ENCODE data around the gene GSAP.

GSAP gene

GRCh38 chr7:77396894-77397547 lies 19.1 kb downstream of the GSAP start:
- Histone ChIP-seq H3K9me2 (replicated peaks; ENCODE audit: insufficient read depth, low read length) (no peaks in the 10 kb centered on the region), H3K4me2 (ENCODE audit: low read depth, low read length, poor library complexity, severe bottlenecking) (no peak overlapping the region), H3K36me3 (ENCODE audit: low read length) (no peaks in the 10 kb centered on the region)

DNA sequence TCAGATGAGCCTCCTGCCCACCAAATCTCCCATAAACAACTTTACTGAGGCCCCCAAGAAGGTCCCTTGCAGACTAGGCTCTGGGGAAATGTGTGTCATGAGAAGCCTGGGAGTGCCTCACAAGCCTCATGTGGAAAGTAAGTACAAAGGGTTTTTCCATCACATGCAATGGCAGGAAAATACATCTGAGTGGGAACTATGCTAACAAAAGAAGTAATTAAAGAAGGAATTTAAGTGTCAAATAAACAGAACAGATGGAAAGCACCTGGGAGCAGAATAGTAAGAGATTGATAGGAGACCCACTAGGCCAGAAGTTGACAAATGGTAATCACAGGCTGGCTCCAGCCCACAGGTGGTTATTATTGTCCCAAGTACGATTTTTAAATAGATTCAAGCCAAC lies 20.5 kb downstream of the GSAP start:
- H2AFZ ChIP-seq (ENCODE audit: low read depth, low read length, severe bottlenecking), result no peak overlapping the region
- H3K27ac ChIP-seq (ENCODE audit: low read depth, low read length), result no peak overlapping the region
- H3K9ac ChIP-seq (ENCODE audit: low read length), result no peak overlapping the region
- TF ChIP-seq EZH2phosphoT487 (conservative IDR thresholded peaks at IDR 0.05; ENCODE audit: low read length) (no peak), CTCF (IDR thresholded peaks at IDR 0.05; ENCODE audit: insufficient read depth, low read length, poor library complexity, severe bottlenecking) (no peak)
- no peaks in the 10 kb centered on the region for H4K20me1 ChIP-seq (ENCODE audit: low read depth, low read length)
- H3K79me2 ChIP-seq (ENCODE audit: insufficient read depth, low read length), result no peaks in the 10 kb centered on the region
- H3K4me2 ChIP-seq (ENCODE audit: low read depth, low read length, poor library complexity, severe bottlenecking), result no peak overlapping the region
- no peaks in the 10 kb centered on the region for H3F3A ChIP-seq (ENCODE audit: insufficient read depth)
- no peak overlapping the region for H3K4me3 ChIP-seq (ENCODE audit: insufficient read depth, low read length, poor library complexity, severe bottlenecking)
- no peaks in the 10 kb centered on the region for H3K9me3 ChIP-seq (ENCODE audit: insufficient read depth, low read length)
- H3K9me2 ChIP-seq (replicated peaks; ENCODE audit: insufficient read depth, low read length), result no peaks in the 10 kb centered on the region
- no peaks in the 10 kb centered on the region for H3K27me3 ChIP-seq (ENCODE audit: low read length)
- no peaks in the 10 kb centered on the region for H3K36me3 ChIP-seq (ENCODE audit: low read length)

More at GRCh38 chr7:77396894-77397547, 19.1 kb downstream of the GSAP start:
- TF ChIP-seq EZH2phosphoT487 (conservative IDR thresholded peaks at IDR 0.05; ENCODE audit: low read length), result no peak
- H3K9me3 ChIP-seq (ENCODE audit: insufficient read depth, low read length), result no peaks in the 10 kb centered on the region
- H3F3A ChIP-seq (ENCODE audit: insufficient read depth), result no peaks in the 10 kb centered on the region
- H4K20me1 ChIP-seq (ENCODE audit: low read depth, low read length), result no peaks in the 10 kb centered on the region
- H3K9ac ChIP-seq (ENCODE audit: low read length), result no peak overlapping the region
- H3K27me3 ChIP-seq (ENCODE audit: low read length), result no peaks in the 10 kb centered on the region
- H2AFZ ChIP-seq (ENCODE audit: low read depth, low read length, severe bottlenecking), result no peak overlapping the region
- no peak overlapping the region for H3K4me3 ChIP-seq (ENCODE audit: insufficient read depth, low read length, poor library complexity, severe bottlenecking)
- no peaks in the 10 kb centered on the region for H3K79me2 ChIP-seq (ENCODE audit: insufficient read depth, low read length)
- H3K27ac ChIP-seq (ENCODE audit: low read depth, low read length), result no peak overlapping the region

- H2AFZ ChIP-seq (ENCODE audit: low read depth, low read length, severe bottlenecking), result no peak overlapping the region
- no peak overlapping the region for H3K4me2 ChIP-seq (ENCODE audit: low read depth, low read length, poor library complexity, severe bottlenecking)
- no peak overlapping the region for H3K27ac ChIP-seq (ENCODE audit: low read depth, low read length)
- no peak overlapping the region for H3K4me3 ChIP-seq (ENCODE audit: insufficient read depth, low read length, poor library complexity, severe bottlenecking)
- no peak for TF ChIP-seq CTCF (IDR thresholded peaks at IDR 0.05; ENCODE audit: insufficient read depth, low read length, poor library complexity, severe bottlenecking)
- TF ChIP-seq EZH2phosphoT487 (conservative IDR thresholded peaks at IDR 0.05; ENCODE audit: low read length), result no peak
- H3K79me2 ChIP-seq (ENCODE audit: insufficient read depth, low read length), result no peaks in the 10 kb centered on the region
- H4K20me1 ChIP-seq (ENCODE audit: low read depth, low read length), result no peaks in the 10 kb centered on the region
- H3K9me3 ChIP-seq (ENCODE audit: insufficient read depth, low read length), result no peaks in the 10 kb centered on the region
- H3K27me3 ChIP-seq (ENCODE audit: low read length), result no peaks in the 10 kb centered on the region
- no peaks in the 10 kb centered on the region for H3K9me2 ChIP-seq (replicated peaks; ENCODE audit: insufficient read depth, low read length)
- no peaks in the 10 kb centered on the region for H3K36me3 ChIP-seq (ENCODE audit: low read length)
- H3F3A ChIP-seq (ENCODE audit: insufficient read depth), result no peaks in the 10 kb centered on the region
- no peak overlapping the region for H3K9ac ChIP-seq (ENCODE audit: low read length)
These were observed 22.2 kb downstream of the GSAP start for GRCh38 chr7:77393954-77394353.

- H3K27me3 ChIP-seq (ENCODE audit: low read length), result no peaks in the 10 kb centered on the region
These were observed 22.9 kb downstream of the GSAP start for GRCh38 chr7:77393261-77393660.

More at GRCh38 chr7:77393261-77393660, 22.9 kb downstream of the GSAP start:
- no peaks in the 10 kb centered on the region for H3K9me3 ChIP-seq (ENCODE audit: insufficient read depth, low read length)
- H4K20me1 ChIP-seq (ENCODE audit: low read depth, low read length), result no peaks in the 10 kb centered on the region
- H3K4me3 ChIP-seq (ENCODE audit: insufficient read depth, low read length, poor library complexity, severe bottlenecking), result no peak overlapping the region
- no peak overlapping the region for H3K9ac ChIP-seq (ENCODE audit: low read length)
- H3K79me2 ChIP-seq (ENCODE audit: insufficient read depth, low read length), result no peaks in the 10 kb centered on the region
- no peaks in the 10 kb centered on the region for H3K36me3 ChIP-seq (ENCODE audit: low read length)
- H3K4me2 ChIP-seq (ENCODE audit: low read depth, low read length, poor library complexity, severe bottlenecking), result no peak overlapping the region
- no peak overlapping the region for H2AFZ ChIP-seq (ENCODE audit: low read depth, low read length, severe bottlenecking)
- H3K27ac ChIP-seq (ENCODE audit: low read depth, low read length), result no peak overlapping the region
- H3F3A ChIP-seq (ENCODE audit: insufficient read depth), result no peaks in the 10 kb centered on the region
- no peaks in the 10 kb centered on the region for H3K9me2 ChIP-seq (replicated peaks; ENCODE audit: insufficient read depth, low read length)
- TF ChIP-seq CTCF (IDR thresholded peaks at IDR 0.05; ENCODE audit: insufficient read depth, low read length, poor library complexity, severe bottlenecking), result no peak
- TF ChIP-seq EZH2phosphoT487 (conservative IDR thresholded peaks at IDR 0.05; ENCODE audit: low read length), result no peak

Measured in SU-DHL-6 (cell line).